HEK293T (cell line): ENCODE results near the gene TEX36.

ENCODE experiments used
- CTBP1 ChIP-seq: fragments of 450-650 bp; IDR thresholded peaks from 2 replicates; pipeline ENCODE4 v1.6.1; 2016; ENCODE audit warnings: borderline replicate concordance
- ELF4 ChIP-seq: fragments of 450-650 bp; IDR thresholded peaks from 2 replicates; pipeline ENCODE4 v1.6.1; 2017; ENCODE audit warnings: antibody characterized with exemption
- FOXA1 ChIP-seq: fragments of 450-650 bp; IDR thresholded peaks from 2 replicates; pipeline ENCODE4 v1.6.1; 2016; ENCODE audit warnings: mild to moderate bottlenecking
- FOXK2 ChIP-seq: fragments of 450-650 bp; IDR thresholded peaks from 2 replicates; pipeline ENCODE4 v1.6.1; 2016; ENCODE audit warnings: mild to moderate bottlenecking
- SUZ12 ChIP-seq: fragments of 450-650 bp; IDR thresholded peaks from 2 replicates; pipeline ENCODE4 v1.6.1; 2016; ENCODE audit warnings: mild to moderate bottlenecking

DNA sequence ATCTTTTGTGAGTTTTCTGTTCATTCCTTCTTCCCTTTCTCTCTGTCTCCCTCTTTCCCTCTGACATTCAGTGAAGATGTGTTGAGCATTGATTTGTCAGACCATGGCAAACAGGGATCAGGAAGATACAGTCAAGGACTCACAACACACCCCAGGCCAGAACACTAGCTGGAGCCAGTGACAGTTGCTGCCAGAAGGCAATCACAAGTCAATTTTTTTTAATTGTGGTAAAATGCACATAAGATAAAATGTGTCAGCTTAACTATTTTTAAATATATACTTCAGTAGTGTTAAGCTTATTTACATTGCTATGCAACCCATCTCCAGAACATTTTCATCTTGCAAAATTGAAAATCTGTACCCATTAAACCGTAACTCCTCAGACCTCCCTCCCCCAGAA is 62.6 kb downstream of the TEX36 start:
- TF ChIP-seq ELF4: no peak
- no peak for TF ChIP-seq FOXK2
- no peak for TF ChIP-seq SUZ12
- no peak for TF ChIP-seq FOXA1
- no peak for TF ChIP-seq CTBP1
